DND-41 (cell line): ENCODE results near the gene SYCE1L.

Source experiments
- EZH2 ChIP-seq: IDR thresholded peaks from 3 replicates; pipeline ENCODE4 v1.6.1; 2012; ENCODE audit warnings: borderline replicate concordance, low read depth, mild to moderate bottlenecking, moderate library complexity, low read length, inconsistent platforms; ENCODE audit not compliant: severe bottlenecking
- TF ChIP-seq, protein P1 (sequence below): IDR thresholded peaks from 2 replicates; pipeline ENCODE4 v1.5.1; 2012; ENCODE audit warnings: borderline replicate concordance, low read length, moderate library complexity, mild to moderate bottlenecking; ENCODE audit not compliant: poor library complexity, severe bottlenecking; ENCODE audit errors: extremely low read depth

- TF ChIP-seq, protein P1, sequence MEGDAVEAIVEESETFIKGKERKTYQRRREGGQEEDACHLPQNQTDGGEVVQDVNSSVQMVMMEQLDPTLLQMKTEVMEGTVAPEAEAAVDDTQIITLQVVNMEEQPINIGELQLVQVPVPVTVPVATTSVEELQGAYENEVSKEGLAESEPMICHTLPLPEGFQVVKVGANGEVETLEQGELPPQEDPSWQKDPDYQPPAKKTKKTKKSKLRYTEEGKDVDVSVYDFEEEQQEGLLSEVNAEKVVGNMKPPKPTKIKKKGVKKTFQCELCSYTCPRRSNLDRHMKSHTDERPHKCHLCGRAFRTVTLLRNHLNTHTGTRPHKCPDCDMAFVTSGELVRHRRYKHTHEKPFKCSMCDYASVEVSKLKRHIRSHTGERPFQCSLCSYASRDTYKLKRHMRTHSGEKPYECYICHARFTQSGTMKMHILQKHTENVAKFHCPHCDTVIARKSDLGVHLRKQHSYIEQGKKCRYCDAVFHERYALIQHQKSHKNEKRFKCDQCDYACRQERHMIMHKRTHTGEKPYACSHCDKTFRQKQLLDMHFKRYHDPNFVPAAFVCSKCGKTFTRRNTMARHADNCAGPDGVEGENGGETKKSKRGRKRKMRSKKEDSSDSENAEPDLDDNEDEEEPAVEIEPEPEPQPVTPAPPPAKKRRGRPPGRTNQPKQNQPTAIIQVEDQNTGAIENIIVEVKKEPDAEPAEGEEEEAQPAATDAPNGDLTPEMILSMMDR: no peak
- no peak for TF ChIP-seq EZH2
These were observed 35.4 kb downstream of the SYCE1L start for GRCh38 chr16:77234611-77235010.
